Mesodermal cell (in vitro differentiated cells): Measurements from ENCODE around the gene DNALI1. TPM values are rescaled to one million over a fixed set of nuclear protein-coding genes. Genes with fewer than 3 reads are reported as not detected.
A peak's percentile ranks its signal among the peaks of the same experiment; 100 is the strongest.
"Not testable (repeated sequence)": the region's sequence is repeated elsewhere in the genome, so short reads cannot be mapped to it uniquely, and the experiment has no call there.

ENCODE experiments used
- H3K27ac ChIP-seq: 2 replicates; pipeline ENCODE4 v1.7.0; 2013; ENCODE audit warnings: mild to moderate bottlenecking, low read depth, low read length, moderate library complexity; ENCODE audit not compliant: severe bottlenecking
- H3K36me3 ChIP-seq: 2 replicates; pipeline ENCODE4 v1.7.1; 2013; ENCODE audit warnings: mild to moderate bottlenecking, low read length, moderate library complexity; ENCODE audit not compliant: control insufficient read depth, insufficient read depth
- H3K4me1 ChIP-seq: one replicate; pipeline ENCODE4 v1.7.1; 2013; ENCODE audit warnings: mild to moderate bottlenecking, low read length; ENCODE audit not compliant: insufficient read depth, control insufficient read depth, poor library complexity, severe bottlenecking
- H3K4me3 ChIP-seq: 2 replicates; pipeline ENCODE4 v1.7.0; 2013; ENCODE audit warnings: low read length, control low read depth, mild to moderate bottlenecking; ENCODE audit not compliant: insufficient read depth, poor library complexity, severe bottlenecking; ENCODE audit errors: extremely low read depth
- H3K9me3 ChIP-seq: 2 replicates; pipeline ENCODE4 v1.7.1; 2013; ENCODE audit warnings: mild to moderate bottlenecking, low read length, moderate library complexity; ENCODE audit not compliant: control insufficient read depth
- WGBS, 2 experiments: methylation state at CpG; one replicate each; pipeline ENCODE4 v1.1.5; 2013; ENCODE audit warnings: missing lambda C conversion rate in 2 of 2; ENCODE audit not compliant: insufficient coverage in 2 of 2; 5-methylcytosine and 5-hydroxymethylcytosine counted together
- polyA plus RNA-seq, 2 experiments: library from polyadenylated mRNA; stranded (reverse); fragments of 50-300 nt; gene quantifications; one replicate each; pipeline ENCODE4 v1.2.3, GENCODE V29; 2013

The DNALI1 gene
- polyA plus RNA-seq (2013, experiment 1 of 2): 6.0 TPM
- polyA plus RNA-seq (2013, experiment 2 of 2): 5.3 TPM

DNA sequence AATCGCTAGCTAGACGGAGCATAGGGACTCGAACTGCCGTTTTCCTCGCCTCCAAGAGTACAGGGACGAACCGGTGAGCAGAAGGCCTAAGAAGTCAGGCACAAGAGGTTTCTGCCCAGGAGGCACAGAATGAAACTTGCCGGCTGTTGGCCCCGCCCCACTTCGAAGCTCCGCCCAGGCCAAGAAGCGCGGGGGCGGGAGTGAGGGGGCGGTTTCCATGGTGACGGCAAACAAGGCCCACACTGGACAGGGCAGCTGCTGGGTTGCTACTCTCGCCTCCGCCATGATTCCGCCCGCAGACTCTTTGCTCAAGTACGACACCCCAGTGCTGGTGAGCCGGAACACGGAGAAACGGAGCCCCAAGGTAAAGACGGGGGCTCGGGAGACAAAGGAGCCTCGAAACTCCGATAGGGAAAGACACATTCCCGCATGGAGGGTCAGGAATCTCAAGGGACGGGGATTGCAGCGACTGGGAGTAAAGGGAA lies at the start of gene DNALI1:
Gene DNALI1 (plus strand): TSS at position 229 of the 485 bp plus-strand sequence. CDS start 55 bp downstream, at position 284.
- peak within 1 kb of the TSS; percentile 59 for H3K27ac ChIP-seq
- H3K4me3 ChIP-seq: peak within 1 kb of the TSS; percentile 14
- H3K4me1 ChIP-seq: peaks cover 10% of the 10 kb centered on the region
- peaks cover 8% of the 10 kb centered on the region for H3K9me3 ChIP-seq
- H3K36me3 ChIP-seq: peaks cover 5% of the 10 kb centered on the region
- 59 to 66% methylated on average over 20 to 31 of the region's 31 CpGs for WGBS, 2 experiments

GRCh38 chr1:37509181-37509580 lies 47.6 kb upstream of the DNALI1 start:
- H3K9me3 ChIP-seq: no peaks in the 10 kb centered on the region
- H3K4me1 ChIP-seq: peaks cover 2% of the 10 kb centered on the region
- no peak overlapping the region for H3K27ac ChIP-seq
- no peak overlapping the region for H3K4me3 ChIP-seq
- H3K36me3 ChIP-seq: peaks cover 77% of the 10 kb centered on the region
- 87 to 100% methylated on average over 4 of the region's 4 CpGs for WGBS, 2 experiments

GRCh38 chr1:37513795-37514349 lies 42.9 kb upstream of the DNALI1 start:
- WGBS, 2 experiments: 4 to 6% methylated on average over 19 to 23 of the region's 26 CpGs
- Histone ChIP-seq H3K9me3 (no peaks in the 10 kb centered on the region), H3K4me3 (peak overlapping the region; percentile 84), H3K36me3 (peaks cover 35% of the 10 kb centered on the region), H3K4me1 (peaks cover 5% of the 10 kb centered on the region), H3K27ac (peak overlapping the region; percentile 79)

DNA sequence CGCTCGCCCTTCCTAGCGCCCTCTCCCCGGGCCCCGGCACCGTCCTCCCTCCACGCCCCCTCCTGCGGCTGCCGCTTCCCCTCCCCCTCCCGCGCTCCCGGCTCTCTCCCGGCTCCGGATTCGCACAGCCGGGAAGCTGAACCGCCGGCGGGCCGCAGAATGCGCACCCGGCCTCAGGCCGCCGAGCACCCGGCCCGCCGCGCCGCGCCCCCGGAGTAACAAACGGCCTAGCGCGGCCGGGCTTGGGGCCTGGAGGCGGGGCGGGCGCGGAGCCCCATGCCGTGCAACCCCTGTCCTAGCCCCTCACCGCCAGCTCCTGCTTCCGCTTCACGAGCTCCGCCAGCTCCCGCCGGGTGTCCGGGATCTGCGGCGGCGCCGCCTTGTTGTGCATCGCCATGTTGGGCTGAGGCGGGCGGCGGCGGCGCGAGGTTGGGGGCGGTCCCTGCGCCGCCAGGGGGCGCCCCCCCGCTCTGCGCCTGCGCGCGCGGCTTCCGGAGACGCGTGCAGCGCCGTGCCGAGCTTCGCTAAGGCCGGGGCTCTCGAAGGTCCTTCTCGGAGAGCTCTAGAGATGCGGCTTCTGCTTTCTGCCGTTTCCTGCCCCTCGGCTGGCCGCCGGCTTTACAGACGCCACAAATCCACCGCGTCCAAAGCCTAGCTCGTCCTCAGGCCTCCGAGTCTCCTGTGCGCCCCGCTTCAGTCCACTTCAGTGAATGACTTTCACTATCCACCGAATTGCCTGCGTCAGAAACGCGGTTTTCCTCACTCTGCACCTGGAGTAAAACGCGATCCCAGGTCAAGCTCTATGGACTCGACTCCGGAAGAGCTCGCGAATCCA lies 42.2 kb upstream of the DNALI1 start, which contains the start of gene MEAF6:
Gene MEAF6 (minus strand): TSS at position 417 of the 835 bp plus-strand sequence. CDS start 20 bp downstream, at position 397.
- Histone ChIP-seq H3K4me3 (peak within 1 kb of the TSS; percentile 84), H3K9me3 (no peaks in the 10 kb centered on the region), H3K36me3 (peaks cover 28% of the 10 kb centered on the region), H3K4me1 (peaks cover 5% of the 10 kb centered on the region), H3K27ac (peak within 1 kb of the TSS; percentile 79)
- WGBS, 2 experiments: 0% methylated on average over 65 to 94 of the region's 100 CpGs

DNA sequence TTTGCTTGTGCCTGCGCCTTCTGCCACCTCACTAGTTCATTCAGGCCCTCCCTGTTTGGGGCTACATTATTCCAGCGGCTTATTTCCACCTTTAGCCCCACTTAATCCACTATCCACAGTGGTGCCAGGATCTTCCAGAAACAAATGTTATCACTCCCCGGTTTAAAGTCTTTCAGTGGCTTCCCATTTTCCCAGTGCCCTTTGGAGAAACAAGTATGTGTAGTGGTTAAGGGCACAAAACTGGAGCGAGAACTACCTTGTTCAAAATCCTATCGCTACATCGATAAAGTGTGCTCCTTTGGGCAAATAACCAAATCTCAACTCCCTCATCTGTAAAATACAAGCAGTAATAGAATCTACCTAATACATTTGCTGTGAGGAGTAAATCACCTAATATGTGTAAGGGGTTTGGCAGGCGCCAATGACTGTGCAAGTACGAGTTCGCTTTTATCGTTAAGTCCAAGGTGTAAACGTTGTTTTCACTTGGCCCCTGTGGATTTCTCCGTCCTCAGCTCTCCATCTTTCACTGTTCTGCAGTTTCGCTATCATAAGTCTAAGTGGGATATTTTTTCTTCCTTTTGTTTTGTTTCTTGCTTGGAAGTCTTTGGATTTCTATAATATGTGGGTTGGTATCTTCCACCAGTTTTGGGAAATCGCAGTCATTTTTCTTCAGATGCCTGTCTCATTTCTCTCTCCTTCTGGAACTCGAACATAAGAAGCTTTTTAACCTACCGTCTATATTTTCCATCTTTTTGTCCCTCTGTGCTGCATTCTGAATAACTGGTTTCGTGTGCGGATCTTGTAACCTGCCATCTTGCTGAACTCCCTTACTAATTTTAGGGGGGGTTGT lies 41.3 kb upstream of the DNALI1 start:
- WGBS, 2 experiments: 64 to 80% methylated on average over 5 to 11 of the region's 18 CpGs
- peaks cover 5% of the 10 kb centered on the region for H3K4me1 ChIP-seq
- no peaks in the 10 kb centered on the region for H3K9me3 ChIP-seq
- H3K4me3 ChIP-seq: peak overlapping the region; percentile 84
- peak overlapping the region; percentile 79 for H3K27ac ChIP-seq
- H3K36me3 ChIP-seq: peaks cover 28% of the 10 kb centered on the region

GRCh38 chr1:37517569-37517968 lies 39.2 kb upstream of the DNALI1 start:
- H3K9me3 ChIP-seq: no peaks in the 10 kb centered on the region
- WGBS, 2 experiments: 83 to 88% methylated on average over 1 of the region's 1 CpG
- H3K4me3 ChIP-seq: no peak overlapping the region
- no peak overlapping the region for H3K27ac ChIP-seq
- H3K4me1 ChIP-seq: peaks cover 5% of the 10 kb centered on the region
- peaks cover 9% of the 10 kb centered on the region for H3K36me3 ChIP-seq

DNA sequence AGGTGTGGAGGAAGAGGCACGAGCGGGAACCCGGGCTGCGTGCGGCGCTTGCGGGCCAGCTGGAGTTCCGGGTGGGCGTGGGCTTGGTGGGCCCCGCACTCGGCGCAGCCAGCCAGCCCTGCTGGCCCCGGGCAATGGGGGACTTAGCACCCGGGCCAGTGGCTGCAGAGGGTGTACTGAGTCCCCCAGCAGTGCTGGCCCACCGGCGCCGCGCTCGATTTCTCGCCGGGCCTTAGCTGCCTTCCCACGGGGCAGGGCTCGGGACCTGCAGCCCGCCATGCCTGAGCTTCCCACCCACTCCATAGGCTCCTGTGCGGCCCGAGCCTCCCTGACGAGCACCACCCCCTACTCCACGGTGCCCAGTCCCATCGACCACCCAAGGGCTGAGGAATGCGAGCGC lies 38.5 kb upstream of the DNALI1 start:
- not testable (repeated sequence) for H3K4me1 ChIP-seq, H3K9me3 ChIP-seq, H3K36me3 ChIP-seq, H3K27ac ChIP-seq, H3K4me3 ChIP-seq
- no CpG with 5 or more reads among the region's 31 CpGs for WGBS, 2 experiments

DNA sequence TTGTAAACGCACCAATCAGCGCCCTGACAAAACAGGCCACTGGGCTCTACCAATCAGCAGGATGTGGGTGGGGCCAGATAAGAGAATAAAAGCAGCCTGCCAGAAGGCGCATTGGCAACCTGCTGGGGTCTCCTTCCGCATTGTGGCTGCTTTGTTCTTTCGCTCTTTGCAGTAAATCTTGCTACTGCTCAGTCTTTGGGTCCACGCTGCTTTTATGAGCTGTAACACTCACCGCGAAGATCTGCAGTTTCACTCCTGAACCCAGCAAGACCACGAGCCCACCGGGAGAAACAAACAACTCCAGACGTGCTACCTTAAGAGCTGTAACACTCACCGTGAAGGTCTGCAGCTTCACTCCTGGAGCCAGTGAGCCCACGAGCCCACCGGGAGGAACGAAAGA lies 37.8 kb upstream of the DNALI1 start:
- not testable (repeated sequence) for H3K36me3 ChIP-seq, H3K9me3 ChIP-seq, H3K4me1 ChIP-seq, H3K27ac ChIP-seq, H3K4me3 ChIP-seq
- 76 to 78% methylated on average over 11 to 13 of the region's 15 CpGs for WGBS, 2 experiments

DNA sequence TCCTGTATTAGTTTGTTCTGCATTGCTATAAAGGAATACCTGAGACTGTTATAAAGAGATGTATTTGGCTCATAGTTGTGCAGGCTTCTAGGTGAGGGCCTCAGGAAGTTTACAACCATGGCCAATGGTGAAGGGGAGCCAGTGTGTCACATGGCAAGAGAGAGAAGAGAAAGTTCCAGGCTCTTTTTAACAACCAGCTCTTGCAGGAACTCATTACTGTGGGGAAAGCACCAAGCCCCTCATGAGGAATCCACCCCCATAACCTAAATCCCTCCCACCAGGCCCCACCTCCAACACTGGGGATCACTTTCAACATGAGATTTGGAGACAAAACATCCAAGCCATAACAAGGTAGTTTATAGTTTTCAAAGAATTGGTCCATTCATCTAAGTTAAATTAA lies 37.1 kb upstream of the DNALI1 start:
- Histone ChIP-seq H3K36me3 (no peaks in the 10 kb centered on the region), H3K4me3 (no peak overlapping the region), H3K27ac (no peak overlapping the region), H3K9me3 (no peaks in the 10 kb centered on the region), H3K4me1 (peaks cover 3% of the 10 kb centered on the region)

- not testable (repeated sequence) for H3K27ac ChIP-seq, H3K9me3 ChIP-seq, H3K36me3 ChIP-seq, H3K4me3 ChIP-seq, H3K4me1 ChIP-seq
- WGBS, 2 experiments: 100% methylated on average over 1 of the region's 1 CpG; no CpG with 5 or more reads in 1 of the 2 experiments
Observed at GRCh38 chr1:37529888-37530287, 26.9 kb upstream of the DNALI1 start.
